ENCODE data around the gene MR1. TPM values are rescaled to one million over a fixed set of nuclear protein-coding genes. Genes with fewer than 3 reads are reported as not detected.

The MR1 gene
- total and polyA plus RNA-seq, 9 of the 15 experiments (the other 6 are each of a cell fraction or from before 2014, with no cell fraction given): 9.7 to 21.7 (median 15.6) TPM

DNA sequence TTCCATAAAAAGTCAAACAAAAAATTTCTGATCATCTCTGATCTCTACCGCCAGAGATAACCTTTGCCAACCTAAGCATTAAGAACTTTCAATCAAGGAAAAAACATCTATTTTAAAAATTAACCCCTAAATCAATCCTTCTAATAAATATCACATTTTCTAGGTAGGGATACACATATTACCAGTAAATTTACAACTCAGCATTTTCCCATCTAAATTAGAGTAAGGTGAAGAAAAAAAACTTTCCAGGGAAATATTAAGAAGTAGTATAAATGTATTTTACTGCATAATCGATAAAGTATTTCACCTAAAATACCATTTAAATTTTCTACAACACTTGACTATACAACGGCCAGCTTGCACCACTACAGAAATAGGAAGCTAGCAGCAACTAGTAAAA lies 12.6 kb upstream of the MR1 start:
- Histone ChIP-seq H3K4me1 (replicated peaks in 1 of 2; ENCODE audit: control insufficient read depth in 2 of 2, insufficient read depth in 2 of 2, low read length in 2 of 2) (peaks cover 8 to 13% of the 10 kb centered on the region in 2 experiments; a peak in 3 of 5 replicates), H3K9me1 (ENCODE audit: control insufficient read depth, insufficient read depth, low read length) (no peaks in the 10 kb centered on the region), H3K4me2 (ENCODE audit: insufficient read depth, low read length) (peak overlapping the region; percentile 99), H3K36me3 (ENCODE audit: control insufficient read depth, insufficient read depth, low read length) (peaks cover 17% of the 10 kb centered on the region; the same call in 1 of the 3 replicates), H3K27ac (ENCODE audit: extremely low read depth, low read depth, low read length) (peak overlapping the region; percentile 81), H2AFZ (ENCODE audit: low read depth, low read length) (no peak overlapping the region), H3K9ac (ENCODE audit: insufficient read depth in 1 of 2, low read depth in 2 of 2, low read length in 2 of 2) (peak overlapping the region in 1 of 2 experiments; percentile 80; a peak in 2 of 4 replicates), H3K4me3 (peak overlapping the region; percentile 94), H4K20me1 (replicated peaks; ENCODE audit: control insufficient read depth, insufficient read depth, low read length) (peaks cover 8% of the 10 kb centered on the region; the same call in 1 of the 2 replicates), H3K79me2 (ENCODE audit: control insufficient read depth, insufficient read depth, low read length) (peaks cover 61% of the 10 kb centered on the region), H3K9me3 (replicated peaks; ENCODE audit: control insufficient read depth, insufficient read depth, low read depth, low read length) (no peaks in the 10 kb centered on the region), H3K27me3 (ENCODE audit: control insufficient read depth in 2 of 2, insufficient read depth in 2 of 2, low read length in 2 of 2) (no peaks in the 10 kb centered on the region; a peak in 1 of 5 replicates)
- ChIA-PET POLR2A (interaction anchor here (0.9 to 5.3 kb wide), 4 partner anchors 10 to 83 kb away, joined by 3 to 41 read pairs (median 8); partner anchors contain the start of gene MR1), CTCF (ENCODE audit: low intra/inter-chr PET ratio) (interaction anchor here (0.6 kb wide), 1 partner anchor 657 kb away, joined by 3 read pairs; no protein-coding TSS in a partner anchor)
- no TSS peak for BruUV-seq (replicated peaks)
- FAIRE-seq: no peak
- intact Hi-C loops (cut with micrococcal nuclease): loop anchor here (5.0 kb wide), 1 partner anchor 89 kb away; no protein-coding TSS in a partner anchor
- ATAC-seq: no peak
- no peak for DNase-seq (ENCODE audit: extremely low read depth in 1 of 4, low spot score in 3 of 4)
- 4% methylated on average over 3 of the region's 3 CpGs for WGBS (ENCODE audit: insufficient coverage, low coverage, missing lambda C conversion rate)
- in situ Hi-C loops (cut with MboI): no loop called here
- TF ChIP-seq SREBF1 (IDR thresholded peaks at IDR 0.05; ENCODE audit: borderline replicate concordance, low read depth, low read length) (no peak), MAFG (tag; conservative IDR thresholded peaks at IDR 0.05) (peak; percentile 75), ZNF347 (CRISPR knock-in tag; IDR thresholded peaks at IDR 0.05; ENCODE audit: low read depth) (no peak), ESRRA (IDR thresholded peaks at IDR 0.05; ENCODE audit: borderline replicate concordance, low read depth) (no peak), ZNF778 (CRISPR knock-in tag; IDR thresholded peaks at IDR 0.05) (no peak), FOXP1 (CRISPR knock-in tag; IDR thresholded peaks at IDR 0.05) (no peak), TAF9B (IDR thresholded peaks at IDR 0.05; ENCODE audit: partially characterized antibody) (no peak), PCBP2 (IDR thresholded peaks at IDR 0.05; ENCODE audit: low read depth, low read length, poor library complexity, severe bottlenecking) (no peak), MAFK (IDR thresholded peaks at IDR 0.05; ENCODE audit: low read length) (peak; percentile 16; the same call in 1 of the 2 replicates), KDM5B (IDR thresholded peaks at IDR 0.05; ENCODE audit: insufficient replicate concordance, low read depth, low read length) (no peak), ZNF197 (CRISPR knock-in tag; IDR thresholded peaks at IDR 0.05; ENCODE audit: low read depth) (no peak), ZNF830 (CRISPR knock-in tag; IDR thresholded peaks at IDR 0.05) (no peak), ZNF316 (IDR thresholded peaks at IDR 0.05) (peak; percentile 96)
- TF ChIP-seq, protein P1, sequence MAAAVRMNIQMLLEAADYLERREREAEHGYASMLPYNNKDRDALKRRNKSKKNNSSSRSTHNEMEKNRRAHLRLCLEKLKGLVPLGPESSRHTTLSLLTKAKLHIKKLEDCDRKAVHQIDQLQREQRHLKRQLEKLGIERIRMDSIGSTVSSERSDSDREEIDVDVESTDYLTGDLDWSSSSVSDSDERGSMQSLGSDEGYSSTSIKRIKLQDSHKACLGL (CRISPR knock-in tag; IDR thresholded peaks at IDR 0.05; ENCODE audit: borderline replicate concordance, poor library complexity, severe bottlenecking): no peak
- TF ChIP-seq, protein P2, sequence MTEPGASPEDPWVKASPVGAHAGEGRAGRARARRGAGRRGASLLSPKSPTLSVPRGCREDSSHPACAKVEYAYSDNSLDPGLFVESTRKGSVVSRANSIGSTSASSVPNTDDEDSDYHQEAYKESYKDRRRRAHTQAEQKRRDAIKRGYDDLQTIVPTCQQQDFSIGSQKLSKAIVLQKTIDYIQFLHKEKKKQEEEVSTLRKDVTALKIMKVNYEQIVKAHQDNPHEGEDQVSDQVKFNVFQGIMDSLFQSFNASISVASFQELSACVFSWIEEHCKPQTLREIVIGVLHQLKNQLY (CRISPR knock-in tag; conservative IDR thresholded peaks at IDR 0.05): 0 out of 4 replicates have a peak, but pooled peaks of 1 of the 2 experiments have one; percentile 32
- TF ChIP-seq, protein P3, sequence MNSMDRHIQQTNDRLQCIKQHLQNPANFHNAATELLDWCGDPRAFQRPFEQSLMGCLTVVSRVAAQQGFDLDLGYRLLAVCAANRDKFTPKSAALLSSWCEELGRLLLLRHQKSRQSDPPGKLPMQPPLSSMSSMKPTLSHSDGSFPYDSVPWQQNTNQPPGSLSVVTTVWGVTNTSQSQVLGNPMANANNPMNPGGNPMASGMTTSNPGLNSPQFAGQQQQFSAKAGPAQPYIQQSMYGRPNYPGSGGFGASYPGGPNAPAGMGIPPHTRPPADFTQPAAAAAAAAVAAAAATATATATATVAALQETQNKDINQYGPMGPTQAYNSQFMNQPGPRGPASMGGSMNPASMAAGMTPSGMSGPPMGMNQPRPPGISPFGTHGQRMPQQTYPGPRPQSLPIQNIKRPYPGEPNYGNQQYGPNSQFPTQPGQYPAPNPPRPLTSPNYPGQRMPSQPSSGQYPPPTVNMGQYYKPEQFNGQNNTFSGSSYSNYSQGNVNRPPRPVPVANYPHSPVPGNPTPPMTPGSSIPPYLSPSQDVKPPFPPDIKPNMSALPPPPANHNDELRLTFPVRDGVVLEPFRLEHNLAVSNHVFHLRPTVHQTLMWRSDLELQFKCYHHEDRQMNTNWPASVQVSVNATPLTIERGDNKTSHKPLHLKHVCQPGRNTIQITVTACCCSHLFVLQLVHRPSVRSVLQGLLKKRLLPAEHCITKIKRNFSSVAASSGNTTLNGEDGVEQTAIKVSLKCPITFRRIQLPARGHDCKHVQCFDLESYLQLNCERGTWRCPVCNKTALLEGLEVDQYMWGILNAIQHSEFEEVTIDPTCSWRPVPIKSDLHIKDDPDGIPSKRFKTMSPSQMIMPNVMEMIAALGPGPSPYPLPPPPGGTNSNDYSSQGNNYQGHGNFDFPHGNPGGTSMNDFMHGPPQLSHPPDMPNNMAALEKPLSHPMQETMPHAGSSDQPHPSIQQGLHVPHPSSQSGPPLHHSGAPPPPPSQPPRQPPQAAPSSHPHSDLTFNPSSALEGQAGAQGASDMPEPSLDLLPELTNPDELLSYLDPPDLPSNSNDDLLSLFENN (IDR thresholded peaks at IDR 0.05; ENCODE audit: low read depth in 2 of 2, low read length in 2 of 2): no peak
- TF ChIP-seq, protein P4, sequence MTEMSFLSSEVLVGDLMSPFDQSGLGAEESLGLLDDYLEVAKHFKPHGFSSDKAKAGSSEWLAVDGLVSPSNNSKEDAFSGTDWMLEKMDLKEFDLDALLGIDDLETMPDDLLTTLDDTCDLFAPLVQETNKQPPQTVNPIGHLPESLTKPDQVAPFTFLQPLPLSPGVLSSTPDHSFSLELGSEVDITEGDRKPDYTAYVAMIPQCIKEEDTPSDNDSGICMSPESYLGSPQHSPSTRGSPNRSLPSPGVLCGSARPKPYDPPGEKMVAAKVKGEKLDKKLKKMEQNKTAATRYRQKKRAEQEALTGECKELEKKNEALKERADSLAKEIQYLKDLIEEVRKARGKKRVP (CRISPR knock-in tag; IDR thresholded peaks at IDR 0.05): 0 out of 2 replicates have a peak, but pooled peaks have one; percentile 22
